HEK293T (cell line): ENCODE results near the gene HMOX1.

Source experiments
- ARNT ChIP-seq: fragments of 450-650 bp; IDR thresholded peaks from 2 replicates; pipeline ENCODE4 v1.6.1; 2017; ENCODE audit warnings: mild to moderate bottlenecking
- CTBP1 ChIP-seq: fragments of 450-650 bp; IDR thresholded peaks from 2 replicates; pipeline ENCODE4 v1.6.1; 2016; ENCODE audit warnings: borderline replicate concordance
- HDGF ChIP-seq: fragments of 450-650 bp; IDR thresholded peaks from 2 replicates; pipeline ENCODE4 v1.6.1; 2017; ENCODE audit warnings: antibody characterized with exemption, borderline replicate concordance
- SP1 ChIP-seq: fragments of 450-650 bp; IDR thresholded peaks from 2 replicates; pipeline ENCODE4 v1.6.1; 2017

DNA sequence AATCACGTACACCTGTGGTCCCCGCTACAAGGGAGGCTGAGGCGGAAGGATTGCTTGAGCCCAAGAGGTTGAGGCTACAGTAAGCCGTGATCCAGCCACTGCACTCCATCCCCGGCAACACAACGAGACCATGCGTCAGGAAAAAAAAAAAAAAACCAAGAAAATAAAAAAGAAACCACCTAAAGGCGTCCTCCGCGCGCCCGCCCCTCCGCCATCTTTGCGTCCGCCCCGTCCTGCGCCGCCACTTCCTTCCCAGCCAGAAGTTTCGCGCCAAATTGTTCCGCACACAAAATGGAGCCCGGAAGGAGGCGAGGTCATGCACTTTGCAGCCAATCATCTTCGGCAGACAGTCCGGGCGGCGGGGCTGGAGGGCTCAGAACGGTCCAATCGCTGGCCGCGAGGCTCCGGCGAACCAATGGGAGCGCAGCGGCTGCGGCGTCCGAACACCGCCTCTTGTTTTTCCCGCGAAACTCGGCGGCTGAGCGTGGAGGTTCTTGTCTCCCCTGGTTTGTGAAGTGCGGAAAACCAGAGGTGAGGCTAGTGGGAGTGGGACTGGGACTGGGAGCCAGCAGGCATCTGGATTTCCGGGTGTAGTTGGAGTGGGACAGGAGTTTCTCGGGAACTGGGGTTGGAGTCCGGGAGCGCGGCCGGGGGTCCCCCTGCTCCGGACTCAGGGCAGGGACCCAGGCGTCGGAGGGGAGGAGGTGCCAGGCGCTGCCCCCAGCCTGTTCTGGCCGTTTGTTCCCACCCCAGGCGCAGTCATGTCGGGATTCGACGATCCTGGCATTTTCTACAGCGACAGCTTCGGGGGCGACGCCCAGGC, 19.0 kb downstream of the HMOX1 start, which contains the start of gene MCM5:
- no peak for TF ChIP-seq SP1
- TF ChIP-seq HDGF = no peak
- TF ChIP-seq ARNT = no peak
- TF ChIP-seq CTBP1 = no peak
